Aorta (tissue), 5 donors: ENCODE data around the gene ADAMTSL3. TPM values are rescaled to one million over a fixed set of nuclear protein-coding genes. Genes with fewer than 3 reads are reported as not detected.

Experiments used
- ATAC-seq: fragments of 200-7000 bp; cut with Tn5 transposase; one replicate; pipeline ENCODE4 v1.9.1; 2022; ENCODE audit warnings: moderate library complexity; ENCODE audit not compliant: low FRiP score
- DNase-seq, 2 donors: peaks; one replicate each; pipeline ENCODE4 v3.0.0-alpha.2; 2020
- H3K27ac ChIP-seq, 2 donors: one replicate each; pipeline ENCODE4 v1.5.1; 2013; ENCODE audit warnings: low read length in 2 of 2, mild to moderate bottlenecking in 2 of 2, moderate library complexity in 2 of 2, control low read depth in 1 of 2, inconsistent platforms in 1 of 2, low read depth in 1 of 2
- H3K27me3 ChIP-seq, 2 donors: one replicate each; pipeline ENCODE4 v1.6.1; 2013; ENCODE audit warnings: control low read depth in 1 of 2, low read length in 1 of 2, mild to moderate bottlenecking in 1 of 2, moderate library complexity in 1 of 2; ENCODE audit not compliant: insufficient read depth in 2 of 2, control insufficient read depth in 1 of 2
- H3K36me3 ChIP-seq, 2 donors: one replicate each; pipeline ENCODE4 v1.6.1; 2013; ENCODE audit warnings: control low read depth in 1 of 2, low read length in 1 of 2, mild to moderate bottlenecking in 1 of 2; ENCODE audit not compliant: insufficient read depth in 2 of 2, control insufficient read depth in 1 of 2
- H3K4me1 ChIP-seq, 2 donors: one replicate each; pipeline ENCODE4 v1.6.1; 2013; ENCODE audit warnings: low read length in 2 of 2, control low read depth in 1 of 2, mild to moderate bottlenecking in 1 of 2, moderate library complexity in 1 of 2; ENCODE audit not compliant: insufficient read depth in 2 of 2, control insufficient read depth in 1 of 2
- H3K4me3 ChIP-seq, 2 donors: one replicate each; pipeline ENCODE4 v1.5.1; 2013; ENCODE audit warnings: low read length in 2 of 2, control low read depth in 1 of 2, mild to moderate bottlenecking in 1 of 2
- H3K9me3 ChIP-seq: one replicate; pipeline ENCODE4 v1.6.1; 2013; ENCODE audit warnings: mild to moderate bottlenecking, low read length; ENCODE audit not compliant: control insufficient read depth
- WGBS, 2 donors: extraction: QIAGEN DNeasy Blood & Tissue Kit; methylation state at CpG; one replicate each; pipeline ENCODE4 v1.1.7; 2013; 5-methylcytosine and 5-hydroxymethylcytosine counted together
- intact Hi-C, 2 donors: fragments of 100-400 bp; cut with DNase I; formaldehyde crosslinking; loops; one replicate each; pipeline versions ENCODE4 v1.14.2 to v1.15.0; 2022
- polyA plus RNA-seq, 2 donors: library from polyadenylated mRNA; stranded (reverse); fragments of 200-250 nt; gene quantifications; one replicate each; pipeline ENCODE4 v1.2.3, GENCODE V29; 2013
- total RNA-seq, 2 donors: library from RNA; stranded (reverse); fragmentation: NEBNext Ultra II Directional; extraction: Animal tissue kit (Norgen Biotek cat#: 25700); gene quantifications; one replicate each; pipeline ENCODE4 v1.2.1, GENCODE V29; 2021
- donor health status: healthy with polysubstance abuse.
- donor health status: Bipolar disorder and iron deficiency.
- donor health status: DM: no; HTN: no; CAD: no.
- donor health status: DM: no; HTN: no; CAD: no.
- donor health status: DM: yes; HTN: yes; CAD: no.

Gene ADAMTSL3
- total and polyA plus RNA-seq, 4 donors: 4.6 to 74.5 (median 36.6) TPM

DNA sequence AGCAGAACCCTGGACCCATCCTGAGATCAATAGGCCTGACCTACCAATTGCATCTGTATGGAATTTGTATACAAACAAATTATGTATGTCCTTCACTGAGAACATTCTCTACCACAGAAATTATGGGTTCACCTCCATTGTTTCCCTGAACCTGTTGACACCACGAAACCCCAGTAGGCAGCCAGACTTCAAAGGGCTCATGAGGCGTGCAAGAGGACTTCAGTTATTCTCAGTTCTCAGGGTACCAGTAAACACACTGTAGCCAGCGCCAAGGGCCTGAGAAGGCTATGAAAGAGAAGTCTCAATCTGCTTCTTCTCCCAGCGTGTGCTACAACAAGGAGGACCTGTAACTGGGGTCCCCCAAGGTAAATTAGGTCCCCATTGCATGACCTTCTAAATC is 326.7 kb downstream of the ADAMTSL3 start:
- peaks cover 3 to 6% of the 10 kb centered on the region in 2 donors for H3K36me3 ChIP-seq
- DNase-seq: no peak
- no peak overlapping the region for H3K4me3 ChIP-seq
- WGBS, 2 donors: 95 to 96% methylated on average over 4 of the region's 4 CpGs
- H3K27me3 ChIP-seq: no peaks in the 10 kb centered on the region
- H3K27ac ChIP-seq: no peak overlapping the region
- no peak for ATAC-seq
- intact Hi-C loops: no loop called here
- peaks cover 0 to 3% of the 10 kb centered on the region in 2 donors for H3K4me1 ChIP-seq
- no peaks in the 10 kb centered on the region for H3K9me3 ChIP-seq

DNA sequence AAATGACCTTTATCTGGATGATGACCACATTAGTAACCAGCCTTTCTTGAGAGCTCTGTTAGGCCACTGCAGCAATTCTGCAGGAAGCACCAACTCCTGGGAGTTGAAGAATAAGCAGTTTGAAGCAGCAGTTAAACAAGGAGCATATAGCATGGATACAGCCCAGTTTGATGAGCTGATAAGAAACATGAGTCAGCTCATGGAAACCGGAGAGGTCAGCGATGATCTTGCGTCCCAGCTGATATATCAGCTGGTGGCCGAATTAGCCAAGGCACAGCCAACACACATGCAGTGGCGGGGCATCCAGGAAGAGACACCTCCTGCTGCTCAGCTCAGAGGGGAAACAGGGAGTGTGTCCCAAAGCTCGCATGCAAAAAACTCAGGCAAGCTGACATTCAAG is 328.8 kb downstream of the ADAMTSL3 start:
- Histone ChIP-seq H3K36me3 (peaks cover 3 to 6% of the 10 kb centered on the region in 2 donors), H3K9me3 (no peaks in the 10 kb centered on the region), H3K27me3 (no peaks in the 10 kb centered on the region), H3K4me1 (peaks cover 0 to 1% of the 10 kb centered on the region in 2 donors), H3K27ac (no peak overlapping the region), H3K4me3 (no peak overlapping the region)
- ATAC-seq (no peak), DNase-seq (no peak)
- intact Hi-C loops: no loop called here
- WGBS, 2 donors: 91 to 93% methylated on average over 6 of the region's 6 CpGs

DNA sequence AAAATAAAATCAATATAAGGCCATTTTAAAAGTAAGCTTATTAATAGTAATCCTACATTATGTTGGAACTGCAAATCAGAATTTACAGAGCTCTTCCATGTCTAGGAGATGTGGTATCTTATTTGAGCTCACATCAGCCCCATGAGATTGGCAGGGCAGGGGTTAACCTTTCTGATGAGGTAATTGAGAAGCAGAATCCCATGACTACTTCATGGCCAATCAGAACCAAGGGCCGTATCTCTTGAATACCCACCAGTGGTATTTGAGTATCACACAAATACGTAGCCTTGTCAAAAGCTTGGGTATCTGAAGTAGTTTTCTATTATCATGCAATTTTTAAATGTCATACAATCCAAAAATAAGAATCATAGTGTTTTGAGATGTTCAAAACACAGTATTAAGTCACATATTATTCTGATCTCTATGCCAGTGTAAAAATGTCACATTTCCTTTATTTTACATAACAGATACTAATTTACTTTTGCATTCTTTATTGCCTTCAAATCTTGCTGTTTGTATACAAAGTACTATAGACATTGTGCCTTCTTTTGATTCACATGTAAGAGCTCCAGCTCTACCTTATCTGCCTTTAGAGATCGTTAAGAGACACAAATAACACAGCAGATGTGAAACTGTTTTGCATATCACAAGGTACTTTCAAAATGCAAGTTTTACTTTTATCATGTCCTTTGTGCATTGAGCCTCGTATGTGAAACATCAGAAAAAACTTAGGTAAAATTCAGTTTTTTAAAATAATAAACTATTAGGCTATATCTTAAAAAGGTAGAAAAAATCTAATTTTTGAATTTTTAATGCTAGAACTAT is 329.9 kb downstream of the ADAMTSL3 start:
- Histone ChIP-seq H3K27ac (no peak overlapping the region), H3K36me3 (peaks cover 3 to 6% of the 10 kb centered on the region in 2 donors), H3K27me3 (no peaks in the 10 kb centered on the region), H3K4me1 (peaks cover 0 to 1% of the 10 kb centered on the region in 2 donors), H3K4me3 (no peak overlapping the region), H3K9me3 (no peaks in the 10 kb centered on the region)
- ATAC-seq (no peak), DNase-seq (no peak)
- intact Hi-C loops: no loop called here
- WGBS, 2 donors: 20 to 23% methylated on average over 4 of the region's 4 CpGs

DNA sequence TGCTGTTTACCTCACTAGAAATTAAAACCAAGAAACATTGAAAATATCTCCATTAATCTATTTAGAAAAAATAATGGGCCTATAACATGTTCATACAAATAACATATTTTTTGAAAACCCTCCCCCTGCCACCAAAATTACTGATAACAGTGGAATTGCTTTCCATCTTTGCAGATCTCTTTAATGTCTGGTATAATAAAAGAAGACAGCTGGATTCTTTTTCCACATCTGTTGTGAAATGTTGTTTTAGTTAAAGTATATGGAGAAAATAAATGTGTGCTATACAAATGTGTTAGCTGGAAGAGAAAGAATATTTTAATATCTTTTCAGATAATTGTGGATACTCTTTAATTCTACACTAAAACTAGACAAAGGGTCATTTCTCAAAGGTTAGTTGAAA is 330.7 kb downstream of the ADAMTSL3 start:
- ATAC-seq (no peak), DNase-seq (no peak)
- Histone ChIP-seq H3K27ac (no peak overlapping the region), H3K4me3 (no peak overlapping the region), H3K9me3 (no peaks in the 10 kb centered on the region), H3K4me1 (peaks cover 0 to 3% of the 10 kb centered on the region in 2 donors), H3K36me3 (peaks cover 3 to 6% of the 10 kb centered on the region in 2 donors), H3K27me3 (no peaks in the 10 kb centered on the region)
- intact Hi-C loops: no loop called here

DNA sequence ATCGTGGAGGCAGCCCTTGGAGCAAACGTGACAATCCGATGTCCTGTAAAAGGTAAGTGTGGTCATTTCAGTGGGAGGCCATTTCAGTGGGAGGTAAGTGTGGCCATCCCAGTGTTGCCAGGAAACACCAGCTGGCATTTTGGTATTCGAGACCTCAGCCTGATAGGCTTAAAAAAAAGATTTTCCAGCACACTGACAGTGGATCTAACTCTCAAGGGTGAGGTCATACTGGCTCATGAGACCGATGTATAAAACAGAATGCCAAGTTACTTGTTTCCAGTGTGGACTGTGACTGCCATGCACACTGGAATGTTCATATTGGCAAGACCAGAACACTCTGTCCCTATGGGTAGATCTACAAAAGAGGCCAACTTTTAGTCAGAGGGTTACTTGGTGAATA is 337.2 kb downstream of the ADAMTSL3 start:
- H3K9me3 ChIP-seq: no peaks in the 10 kb centered on the region
- 14 to 19% methylated on average over 5 of the region's 5 CpGs for WGBS, 2 donors
- peaks cover 13 to 16% of the 10 kb centered on the region in 2 donors for H3K4me1 ChIP-seq
- DNase-seq (no peak), ATAC-seq (peak; percentile 78)
- peak overlapping the region; percentile 84 to 99 for H3K27ac ChIP-seq
- intact Hi-C loops: loop anchor here in 1 of 2 donors (5.0 kb wide), 1 partner anchor 59 kb away; no protein-coding TSS in a partner anchor
- no peaks in the 10 kb centered on the region for H3K27me3 ChIP-seq
- H3K36me3 ChIP-seq: no peaks in the 10 kb centered on the region
- no peak overlapping the region for H3K4me3 ChIP-seq

DNA sequence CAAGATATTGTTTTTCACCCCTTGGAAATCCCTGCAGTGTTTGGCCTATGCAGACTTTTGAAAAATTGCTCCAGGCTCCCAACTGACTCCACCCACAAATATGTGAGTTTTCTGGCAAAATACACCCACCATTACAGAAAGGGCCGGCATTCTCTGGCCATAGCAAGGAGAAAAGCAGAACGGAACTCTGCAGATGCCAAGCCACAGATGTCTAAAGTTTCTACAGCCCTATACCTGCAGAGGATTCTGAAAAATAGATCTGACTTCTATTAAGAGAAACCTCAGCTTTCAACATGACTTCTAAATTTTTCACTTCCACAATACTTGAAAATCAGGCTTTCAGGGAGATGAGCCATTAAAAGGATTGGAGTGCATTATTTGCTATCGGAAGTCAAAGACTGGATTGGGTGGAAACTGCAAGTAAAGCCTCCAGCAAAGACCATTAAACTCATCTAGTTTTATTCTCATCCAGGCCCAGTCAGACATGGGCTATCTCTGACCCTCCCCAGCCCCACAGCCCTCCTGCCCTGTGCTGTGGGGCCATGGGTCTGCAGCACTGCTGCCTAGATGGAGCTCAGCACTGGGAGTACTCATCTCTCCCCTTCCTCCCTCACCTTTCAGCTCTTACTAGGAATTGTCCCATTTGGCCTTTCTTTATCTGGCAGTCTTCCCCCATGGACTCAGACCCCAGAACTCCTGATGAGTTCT is 338.6 kb downstream of the ADAMTSL3 start:
- DNase-seq (no peak), ATAC-seq (no peak)
- no peaks in the 10 kb centered on the region for H3K9me3 ChIP-seq
- intact Hi-C loops: loop anchor here in 1 of 2 donors (5.0 kb wide), 1 partner anchor 60 kb away; no protein-coding TSS in a partner anchor
- no peak overlapping the region for H3K4me3 ChIP-seq
- H3K27me3 ChIP-seq: no peaks in the 10 kb centered on the region
- 29 to 34% methylated on average over 3 of the region's 3 CpGs for WGBS, 2 donors
- no peaks in the 10 kb centered on the region for H3K36me3 ChIP-seq
- peaks cover 13 to 16% of the 10 kb centered on the region in 2 donors for H3K4me1 ChIP-seq
- peak overlapping the region; percentile 0 to 99 for H3K27ac ChIP-seq

DNA sequence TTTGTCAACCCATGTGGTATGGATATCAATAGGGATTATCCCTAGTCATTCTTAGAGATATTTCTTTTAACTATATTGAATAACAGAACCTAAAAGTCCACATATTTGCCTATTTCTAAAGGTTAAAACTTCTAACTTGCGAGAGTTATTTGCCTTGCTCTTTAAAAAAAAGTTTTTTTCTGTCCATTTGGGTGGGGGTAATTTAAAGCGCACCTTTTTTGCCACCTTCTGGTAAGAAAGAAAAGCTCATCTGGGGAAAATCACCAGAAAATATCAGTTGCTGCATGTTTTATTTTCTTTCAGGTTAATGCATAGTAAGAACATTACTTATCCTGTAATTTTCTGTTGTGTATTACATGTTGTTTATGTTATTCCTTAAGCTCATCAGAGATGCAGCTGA is 339.7 kb downstream of the ADAMTSL3 start:
- WGBS, 2 donors: 95% methylated on average over 2 of the region's 2 CpGs
- Histone ChIP-seq H3K36me3 (no peaks in the 10 kb centered on the region), H3K27me3 (no peaks in the 10 kb centered on the region), H3K4me1 (peaks cover 13 to 15% of the 10 kb centered on the region in 2 donors), H3K9me3 (no peaks in the 10 kb centered on the region), H3K27ac (no peak overlapping the region), H3K4me3 (no peak overlapping the region)
- DNase-seq (no peak), ATAC-seq (no peak)
- intact Hi-C loops: loop anchor here in 1 of 2 donors (5.0 kb wide), 1 partner anchor 61 kb away; no protein-coding TSS in a partner anchor

DNA sequence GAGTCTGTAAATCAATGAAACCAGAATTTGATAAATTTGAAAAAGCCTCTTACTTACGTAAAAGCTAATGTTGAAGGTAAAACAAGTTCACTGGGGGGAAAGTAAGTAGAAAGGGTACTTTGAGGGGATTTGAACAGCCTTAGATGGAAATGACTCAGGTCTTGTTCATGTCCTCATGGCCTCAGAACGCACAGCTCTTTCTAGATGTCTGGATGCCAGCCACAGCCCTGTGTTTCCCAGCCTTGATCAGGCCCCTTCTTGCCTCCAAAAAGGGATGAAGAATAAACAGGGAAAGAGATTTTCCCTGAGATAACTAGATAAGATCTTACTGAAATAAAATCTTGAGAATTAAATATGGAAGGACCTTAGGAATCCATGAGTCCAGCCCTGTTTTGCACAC is 344.6 kb downstream of the ADAMTSL3 start:
- no peak for DNase-seq
- no peak overlapping the region for H3K27ac ChIP-seq
- peaks cover 0 to 4% of the 10 kb centered on the region in 2 donors for H3K4me1 ChIP-seq
- no peak for ATAC-seq
- intact Hi-C loops: no loop called here
- no peaks in the 10 kb centered on the region for H3K9me3 ChIP-seq
- no peaks in the 10 kb centered on the region for H3K36me3 ChIP-seq
- WGBS, 2 donors: 57 to 64% methylated on average over 2 of the region's 2 CpGs
- no peak overlapping the region for H3K4me3 ChIP-seq
- H3K27me3 ChIP-seq: no peaks in the 10 kb centered on the region
